Fibroblast of mammary gland (primary cell): Measurements from ENCODE around the gene THBS3.
A peak's percentile ranks its signal among the peaks of the same experiment; 100 is the strongest.

Experiments used
- DNase-seq: peaks from one replicate; pipeline ENCODE4 v3.0.0-alpha.2; 2010; ENCODE audit warnings: low read depth
- H3K4me3 ChIP-seq: 2 replicates; pipeline ENCODE4 v1.5.1; 2011; ENCODE audit warnings: low read depth, mild to moderate bottlenecking, low read length, moderate library complexity; ENCODE audit not compliant: control insufficient read depth
- CTCF ChIP-seq: conservative IDR thresholded peaks from 2 replicates; pipeline ENCODE4 v1.5.1; 2011; ENCODE audit warnings: low read depth, low read length, inconsistent platforms; ENCODE audit not compliant: control insufficient read depth, insufficient read depth

The THBS3 gene

GRCh38 chr1:155207806-155208540 is at the start of gene THBS3:
Gene THBS3 (minus strand): TSS chr1:155207897. CDS start chr1:155207876, 21 bp downstream.
- H3K4me3 ChIP-seq = peak within 1 kb of the TSS; percentile 99

GRCh38 chr1:155256058-155256852 is 48.6 kb upstream of the THBS3 start:
- no peak for TF ChIP-seq CTCF
- DNase-seq = no peak
- peak overlapping the region; percentile 61 for H3K4me3 ChIP-seq

More at GRCh38 chr1:155207806-155208540, at the start of gene THBS3:
- DNase-seq = no peak
- no peak for TF ChIP-seq CTCF

- no peak for TF ChIP-seq CTCF
- peak; percentile 70 for DNase-seq
- peak within 1 kb of the TSS; percentile 61 for H3K4me3 ChIP-seq
Measured at GRCh38 chr1:155255243-155256007, 47.7 kb upstream of the THBS3 start, which contains the start of gene ENTREP3. Gene ENTREP3 (minus strand): TSS chr1:155255483. CDS start chr1:155254877, 606 bp downstream.

GRCh38 chr1:155254714-155255242 is 47.1 kb upstream of the THBS3 start:
- peak overlapping the region; percentile 61 for H3K4me3 ChIP-seq
- no peak for DNase-seq
- TF ChIP-seq CTCF = no peak

- DNase-seq = no peak
- H3K4me3 ChIP-seq = peak overlapping the region; percentile 61
- no peak for TF ChIP-seq CTCF
Measured at GRCh38 chr1:155254228-155254713, 46.6 kb upstream of the THBS3 start.

- no peak for DNase-seq
- TF ChIP-seq CTCF = no peak
- peak overlapping the region; percentile 61 for H3K4me3 ChIP-seq
Measured at GRCh38 chr1:155253797-155254196, 46.1 kb upstream of the THBS3 start.
